Measurements from ENCODE around the gene TBC1D1. TPM values are rescaled to one million over a fixed set of nuclear protein-coding genes. Genes with fewer than 3 reads are reported as not detected.

The TBC1D1 gene
- total RNA-seq, 2 experiments from 2014 or later, result 40.7 to 46.5 TPM

GRCh38 chr4:38009949-38010348 is 119.1 kb downstream of the TBC1D1 start:
- H3K4me1 Mint-ChIP-seq (ENCODE audit: low read depth), result peaks cover 16% of the 10 kb centered on the region
- TF ChIP-seq CTCF (IDR thresholded peaks at IDR 0.05), result no peak
- Histone ChIP-seq H3K4me1 (ENCODE audit: insufficient read depth, low read length) (no peaks in the 10 kb centered on the region), H3K27me3 (ENCODE audit: control insufficient read depth in 1 of 2, insufficient read depth in 2 of 2, low read length in 2 of 2) (no peaks in the 10 kb centered on the region), H3K36me3 (ENCODE audit: insufficient read depth, low read length) (peaks cover 4% of the 10 kb centered on the region), H3K4me3 (ENCODE audit: low read length) (no peak overlapping the region), H3K27ac (ENCODE audit: low read depth in 1 of 2, low read length in 2 of 2) (no peak overlapping the region), H3K9me3 (ENCODE audit: control insufficient read depth in 1 of 2, insufficient read depth in 1 of 2, low read length in 2 of 2) (no peaks in the 10 kb centered on the region)
- intact Hi-C loops (cut with DNase I, micrococcal nuclease), result no loop called here
- H3K9me3 Mint-ChIP-seq, result no peaks in the 10 kb centered on the region
- ATAC-seq (ENCODE audit: poor library complexity) (no peak), DNase-seq (no peak)
- CTCF ChIA-PET, result no interaction called here
- POLR2A ChIA-PET, result no interaction called here
- H3K4me3 Mint-ChIP-seq, result no peak overlapping the region
- no peaks in the 10 kb centered on the region for H3K27me3 Mint-ChIP-seq
- peaks cover 12% of the 10 kb centered on the region for H3K36me3 Mint-ChIP-seq (ENCODE audit: low read depth)
- no peak overlapping the region for H3K27ac Mint-ChIP-seq

GRCh38 chr4:38011511-38012162 is 120.8 kb downstream of the TBC1D1 start:
- TF ChIP-seq CTCF (IDR thresholded peaks at IDR 0.05), result no peak
- Mint-ChIP-seq H3K9me3 (no peaks in the 10 kb centered on the region), H3K36me3 (ENCODE audit: low read depth) (peaks cover 29% of the 10 kb centered on the region), H3K4me1 (ENCODE audit: low read depth) (peaks cover 7% of the 10 kb centered on the region), H3K27me3 (no peaks in the 10 kb centered on the region), H3K4me3 (no peak overlapping the region), H3K27ac (no peak overlapping the region)
- peaks cover 14% of the 10 kb centered on the region for H3K36me3 ChIP-seq (ENCODE audit: insufficient read depth, low read length)
- H3K4me1 ChIP-seq (ENCODE audit: insufficient read depth, low read length), result no peaks in the 10 kb centered on the region
- intact Hi-C loops (cut with DNase I, micrococcal nuclease), result no loop called here
- DNase-seq (no peak), ATAC-seq (ENCODE audit: poor library complexity) (no peak)
- no peak overlapping the region for H3K27ac ChIP-seq (ENCODE audit: low read depth in 1 of 2, low read length in 2 of 2)
- ChIA-PET POLR2A (no interaction called here), CTCF (no interaction called here)
- H3K4me3 ChIP-seq (ENCODE audit: low read length), result no peak overlapping the region
- no peaks in the 10 kb centered on the region for H3K27me3 ChIP-seq (ENCODE audit: control insufficient read depth in 1 of 2, insufficient read depth in 2 of 2, low read length in 2 of 2)
- no peaks in the 10 kb centered on the region for H3K9me3 ChIP-seq (ENCODE audit: control insufficient read depth in 1 of 2, insufficient read depth in 1 of 2, low read length in 2 of 2)

GRCh38 chr4:38013461-38014366 is 122.8 kb downstream of the TBC1D1 start:
- Mint-ChIP-seq H3K27me3 (no peaks in the 10 kb centered on the region), H3K4me1 (ENCODE audit: low read depth) (peaks cover under 1% of the 10 kb centered on the region), H3K27ac (no peak overlapping the region), H3K36me3 (ENCODE audit: low read depth) (peaks cover 45% of the 10 kb centered on the region), H3K9me3 (no peaks in the 10 kb centered on the region), H3K4me3 (no peak overlapping the region)
- DNase-seq (no peak), ATAC-seq (ENCODE audit: poor library complexity) (no peak)
- CTCF ChIA-PET, result no interaction called here
- H3K36me3 ChIP-seq (ENCODE audit: insufficient read depth, low read length), result peaks cover 17% of the 10 kb centered on the region
- H3K4me3 ChIP-seq (ENCODE audit: low read length), result no peak overlapping the region
- no peak overlapping the region for H3K27ac ChIP-seq (ENCODE audit: low read depth in 1 of 2, low read length in 2 of 2)
- no peaks in the 10 kb centered on the region for H3K9me3 ChIP-seq (ENCODE audit: control insufficient read depth in 1 of 2, insufficient read depth in 1 of 2, low read length in 2 of 2)
- no peaks in the 10 kb centered on the region for H3K27me3 ChIP-seq (ENCODE audit: control insufficient read depth in 1 of 2, insufficient read depth in 2 of 2, low read length in 2 of 2)
- no peak for TF ChIP-seq CTCF (IDR thresholded peaks at IDR 0.05)
- intact Hi-C loops (cut with DNase I, micrococcal nuclease), result no loop called here
- no peaks in the 10 kb centered on the region for H3K4me1 ChIP-seq (ENCODE audit: insufficient read depth, low read length)
- POLR2A ChIA-PET, result no interaction called here

All from CD4-positive, alpha-beta T cell (primary cell).